H1 (cell line): ENCODE results near the gene OBI1. TPM values are rescaled to one million over a fixed set of nuclear protein-coding genes. Genes with fewer than 3 reads are reported as not detected.

Experiments used
- GABPA ChIP-seq: IDR thresholded peaks from 2 replicates; pipeline ENCODE4 v1.6.1; 2011; ENCODE audit warnings: mild to moderate bottlenecking, low read length, moderate library complexity, borderline replicate concordance; ENCODE audit not compliant: insufficient read depth
- HDAC6 ChIP-seq: IDR thresholded peaks from one replicate; pipeline ENCODE4 v1.7.1; 2012; ENCODE audit warnings: low read depth, mild to moderate bottlenecking, inconsistent platforms, low read length, moderate library complexity
- RBBP5 ChIP-seq: IDR thresholded peaks from 2 replicates; pipeline ENCODE4 v1.7.1; 2012; ENCODE audit warnings: low read depth, mild to moderate bottlenecking, inconsistent platforms, low read length, moderate library complexity, borderline replicate concordance
- RFX5 ChIP-seq: IDR thresholded peaks from 2 replicates; pipeline ENCODE4 v1.6.1; 2011; ENCODE audit warnings: low read depth, low read length, improper control_type of control experiment, borderline replicate concordance
- SP2 ChIP-seq: IDR thresholded peaks from 2 replicates; pipeline ENCODE4 v1.6.1; 2012; ENCODE audit warnings: mild to moderate bottlenecking, low read length, inconsistent platforms
- polyA plus RNA-seq, 7 experiments: library from polyadenylated mRNA; depleted of rRNA in 3 of 7; stranded (reverse) in 5 of 7; unstranded in 2 of 7; fragments of >200 nt in 5 of 7; fragments of 200-250 nt in 2 of 7; gene quantifications; 1 replicate in 5 of 7; 2 replicates in 1 of 7; 4 replicates in 1 of 7; pipeline versions ENCODE4 v1.2.1 to v1.2.3, GENCODE V29; 2011 to 2013; ENCODE audit warnings: missing spikeins in 2 of 7, mixed read lengths in 2 of 7
- total RNA-seq: library from RNA; stranded (reverse); fragmentation: NEBNext Ultra II Directional; extraction: Animal tissue kit (Norgen Biotek cat#: 25700); gene quantifications from 2 replicates; pipeline ENCODE4 v1.2.1, GENCODE V29; 2021
- TF ChIP-seq, protein P1 (sequence below): fragments of 300-600 bp; sonication (generic); IDR thresholded peaks from 2 replicates; pipeline ENCODE4 v1.7.1; 2012; ENCODE audit warnings: low read length, moderate library complexity, mild to moderate bottlenecking, inconsistent platforms; ENCODE audit not compliant: insufficient replicate concordance
- TF ChIP-seq, protein P2 (sequence below): IDR thresholded peaks from 2 replicates; pipeline ENCODE4 v1.6.1; 2012; ENCODE audit warnings: inconsistent platforms

Gene OBI1
- total and polyA plus RNA-seq, 2 of the 8 experiments (the other 6 are each of a cell fraction or from before 2014, with no cell fraction given): 7.1 to 14.3 TPM

DNA sequence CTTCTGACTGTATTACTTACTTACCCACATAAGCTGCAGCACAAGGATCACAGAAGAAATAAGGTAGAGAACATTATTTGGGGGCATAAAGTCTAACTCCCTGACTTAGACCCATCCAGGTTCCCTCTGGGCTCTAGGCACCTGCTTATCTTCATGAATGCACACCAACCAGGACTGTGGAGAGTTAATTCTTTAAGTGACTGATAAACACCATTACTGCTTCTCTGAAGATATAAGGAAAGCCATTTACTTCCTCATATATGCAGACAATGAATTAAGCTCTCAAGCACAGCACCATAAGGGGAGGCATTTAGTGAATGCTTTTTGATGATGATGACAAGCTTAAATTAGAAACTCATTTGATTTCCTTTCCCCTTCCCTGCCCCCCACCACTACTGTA lies 22.5 kb downstream of the OBI1 start (continued):
- TF ChIP-seq, protein P1, sequence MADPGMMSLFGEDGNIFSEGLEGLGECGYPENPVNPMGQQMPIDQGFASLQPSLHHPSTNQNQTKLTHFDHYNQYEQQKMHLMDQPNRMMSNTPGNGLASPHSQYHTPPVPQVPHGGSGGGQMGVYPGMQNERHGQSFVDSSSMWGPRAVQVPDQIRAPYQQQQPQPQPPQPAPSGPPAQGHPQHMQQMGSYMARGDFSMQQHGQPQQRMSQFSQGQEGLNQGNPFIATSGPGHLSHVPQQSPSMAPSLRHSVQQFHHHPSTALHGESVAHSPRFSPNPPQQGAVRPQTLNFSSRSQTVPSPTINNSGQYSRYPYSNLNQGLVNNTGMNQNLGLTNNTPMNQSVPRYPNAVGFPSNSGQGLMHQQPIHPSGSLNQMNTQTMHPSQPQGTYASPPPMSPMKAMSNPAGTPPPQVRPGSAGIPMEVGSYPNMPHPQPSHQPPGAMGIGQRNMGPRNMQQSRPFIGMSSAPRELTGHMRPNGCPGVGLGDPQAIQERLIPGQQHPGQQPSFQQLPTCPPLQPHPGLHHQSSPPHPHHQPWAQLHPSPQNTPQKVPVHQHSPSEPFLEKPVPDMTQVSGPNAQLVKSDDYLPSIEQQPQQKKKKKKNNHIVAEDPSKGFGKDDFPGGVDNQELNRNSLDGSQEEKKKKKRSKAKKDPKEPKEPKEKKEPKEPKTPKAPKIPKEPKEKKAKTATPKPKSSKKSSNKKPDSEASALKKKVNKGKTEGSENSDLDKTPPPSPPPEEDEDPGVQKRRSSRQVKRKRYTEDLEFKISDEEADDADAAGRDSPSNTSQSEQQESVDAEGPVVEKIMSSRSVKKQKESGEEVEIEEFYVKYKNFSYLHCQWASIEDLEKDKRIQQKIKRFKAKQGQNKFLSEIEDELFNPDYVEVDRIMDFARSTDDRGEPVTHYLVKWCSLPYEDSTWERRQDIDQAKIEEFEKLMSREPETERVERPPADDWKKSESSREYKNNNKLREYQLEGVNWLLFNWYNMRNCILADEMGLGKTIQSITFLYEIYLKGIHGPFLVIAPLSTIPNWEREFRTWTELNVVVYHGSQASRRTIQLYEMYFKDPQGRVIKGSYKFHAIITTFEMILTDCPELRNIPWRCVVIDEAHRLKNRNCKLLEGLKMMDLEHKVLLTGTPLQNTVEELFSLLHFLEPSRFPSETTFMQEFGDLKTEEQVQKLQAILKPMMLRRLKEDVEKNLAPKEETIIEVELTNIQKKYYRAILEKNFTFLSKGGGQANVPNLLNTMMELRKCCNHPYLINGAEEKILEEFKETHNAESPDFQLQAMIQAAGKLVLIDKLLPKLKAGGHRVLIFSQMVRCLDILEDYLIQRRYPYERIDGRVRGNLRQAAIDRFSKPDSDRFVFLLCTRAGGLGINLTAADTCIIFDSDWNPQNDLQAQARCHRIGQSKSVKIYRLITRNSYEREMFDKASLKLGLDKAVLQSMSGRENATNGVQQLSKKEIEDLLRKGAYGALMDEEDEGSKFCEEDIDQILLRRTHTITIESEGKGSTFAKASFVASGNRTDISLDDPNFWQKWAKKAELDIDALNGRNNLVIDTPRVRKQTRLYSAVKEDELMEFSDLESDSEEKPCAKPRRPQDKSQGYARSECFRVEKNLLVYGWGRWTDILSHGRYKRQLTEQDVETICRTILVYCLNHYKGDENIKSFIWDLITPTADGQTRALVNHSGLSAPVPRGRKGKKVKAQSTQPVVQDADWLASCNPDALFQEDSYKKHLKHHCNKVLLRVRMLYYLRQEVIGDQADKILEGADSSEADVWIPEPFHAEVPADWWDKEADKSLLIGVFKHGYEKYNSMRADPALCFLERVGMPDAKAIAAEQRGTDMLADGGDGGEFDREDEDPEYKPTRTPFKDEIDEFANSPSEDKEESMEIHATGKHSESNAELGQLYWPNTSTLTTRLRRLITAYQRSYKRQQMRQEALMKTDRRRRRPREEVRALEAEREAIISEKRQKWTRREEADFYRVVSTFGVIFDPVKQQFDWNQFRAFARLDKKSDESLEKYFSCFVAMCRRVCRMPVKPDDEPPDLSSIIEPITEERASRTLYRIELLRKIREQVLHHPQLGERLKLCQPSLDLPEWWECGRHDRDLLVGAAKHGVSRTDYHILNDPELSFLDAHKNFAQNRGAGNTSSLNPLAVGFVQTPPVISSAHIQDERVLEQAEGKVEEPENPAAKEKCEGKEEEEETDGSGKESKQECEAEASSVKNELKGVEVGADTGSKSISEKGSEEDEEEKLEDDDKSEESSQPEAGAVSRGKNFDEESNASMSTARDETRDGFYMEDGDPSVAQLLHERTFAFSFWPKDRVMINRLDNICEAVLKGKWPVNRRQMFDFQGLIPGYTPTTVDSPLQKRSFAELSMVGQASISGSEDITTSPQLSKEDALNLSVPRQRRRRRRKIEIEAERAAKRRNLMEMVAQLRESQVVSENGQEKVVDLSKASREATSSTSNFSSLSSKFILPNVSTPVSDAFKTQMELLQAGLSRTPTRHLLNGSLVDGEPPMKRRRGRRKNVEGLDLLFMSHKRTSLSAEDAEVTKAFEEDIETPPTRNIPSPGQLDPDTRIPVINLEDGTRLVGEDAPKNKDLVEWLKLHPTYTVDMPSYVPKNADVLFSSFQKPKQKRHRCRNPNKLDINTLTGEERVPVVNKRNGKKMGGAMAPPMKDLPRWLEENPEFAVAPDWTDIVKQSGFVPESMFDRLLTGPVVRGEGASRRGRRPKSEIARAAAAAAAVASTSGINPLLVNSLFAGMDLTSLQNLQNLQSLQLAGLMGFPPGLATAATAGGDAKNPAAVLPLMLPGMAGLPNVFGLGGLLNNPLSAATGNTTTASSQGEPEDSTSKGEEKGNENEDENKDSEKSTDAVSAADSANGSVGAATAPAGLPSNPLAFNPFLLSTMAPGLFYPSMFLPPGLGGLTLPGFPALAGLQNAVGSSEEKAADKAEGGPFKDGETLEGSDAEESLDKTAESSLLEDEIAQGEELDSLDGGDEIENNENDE: no peak
- TF ChIP-seq HDAC6 (no peak), SP2 (no peak), GABPA (no peak), RFX5 (no peak), RBBP5 (no peak)
- TF ChIP-seq, protein P2, sequence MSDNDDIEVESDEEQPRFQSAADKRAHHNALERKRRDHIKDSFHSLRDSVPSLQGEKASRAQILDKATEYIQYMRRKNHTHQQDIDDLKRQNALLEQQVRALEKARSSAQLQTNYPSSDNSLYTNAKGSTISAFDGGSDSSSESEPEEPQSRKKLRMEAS: no peak
